Stimulated activated CD4-positive, alpha-beta T cell treated with anti-CD3 and anti-CD28 coated beads, Interleukin-4, amount 100 ng/mL, for 24 hours (primary cell): ENCODE data around the gene PRDM13.
A peak's percentile ranks its signal among the peaks of the same experiment; 100 is the strongest.
"Not testable (repeated sequence)": the region's sequence is repeated elsewhere in the genome, so short reads cannot be mapped to it uniquely, and the experiment has no call there.

Experiments used
- DNase-seq: peaks from one replicate; pipeline ENCODE4 v3.0.0-alpha.2; 2020

The PRDM13 gene

DNA sequence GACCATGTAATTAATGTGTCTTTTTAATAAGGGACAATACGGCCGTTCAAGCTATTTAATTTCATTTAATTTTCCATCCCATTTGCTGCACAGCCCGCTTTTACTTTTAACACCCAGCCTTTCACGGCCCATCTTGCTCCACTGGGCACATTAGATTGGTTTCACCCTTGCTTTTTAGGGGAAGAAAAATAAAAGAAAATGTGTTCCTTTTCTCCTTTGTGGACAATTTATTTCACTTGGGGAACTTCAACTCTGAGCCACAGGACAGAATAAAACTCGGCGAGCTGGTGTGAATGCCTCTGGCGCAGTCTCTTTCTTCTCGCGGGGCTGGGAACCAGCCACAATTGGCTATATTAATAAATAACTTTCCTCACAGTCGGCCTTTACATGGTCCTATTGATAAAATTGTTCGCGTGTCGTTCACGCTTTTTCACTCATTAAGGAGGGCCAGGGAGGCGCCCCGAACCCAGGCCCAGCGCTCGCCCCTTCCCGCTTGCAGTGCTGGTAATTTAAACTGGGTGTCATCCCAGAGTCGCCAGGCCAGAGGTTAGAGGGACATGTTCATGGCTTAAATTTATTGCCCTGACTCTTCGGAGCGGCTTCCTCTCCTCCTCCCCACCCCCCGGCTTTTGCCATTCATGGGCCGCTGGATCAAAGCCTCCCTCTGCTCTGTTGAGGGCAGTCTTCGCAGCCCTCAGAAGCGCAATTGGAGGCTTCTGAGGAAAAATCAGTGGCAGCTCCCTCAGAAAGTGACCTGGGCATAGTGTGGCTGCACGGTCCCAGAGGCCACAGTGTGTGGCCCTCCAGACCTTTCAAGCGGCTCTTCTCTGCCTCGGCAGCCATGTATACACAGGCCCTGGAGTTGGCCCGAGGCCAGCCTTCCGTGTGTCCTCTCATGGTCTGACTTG is 2.2 kb upstream of the PRDM13 start:
- no peak for DNase-seq

DNA sequence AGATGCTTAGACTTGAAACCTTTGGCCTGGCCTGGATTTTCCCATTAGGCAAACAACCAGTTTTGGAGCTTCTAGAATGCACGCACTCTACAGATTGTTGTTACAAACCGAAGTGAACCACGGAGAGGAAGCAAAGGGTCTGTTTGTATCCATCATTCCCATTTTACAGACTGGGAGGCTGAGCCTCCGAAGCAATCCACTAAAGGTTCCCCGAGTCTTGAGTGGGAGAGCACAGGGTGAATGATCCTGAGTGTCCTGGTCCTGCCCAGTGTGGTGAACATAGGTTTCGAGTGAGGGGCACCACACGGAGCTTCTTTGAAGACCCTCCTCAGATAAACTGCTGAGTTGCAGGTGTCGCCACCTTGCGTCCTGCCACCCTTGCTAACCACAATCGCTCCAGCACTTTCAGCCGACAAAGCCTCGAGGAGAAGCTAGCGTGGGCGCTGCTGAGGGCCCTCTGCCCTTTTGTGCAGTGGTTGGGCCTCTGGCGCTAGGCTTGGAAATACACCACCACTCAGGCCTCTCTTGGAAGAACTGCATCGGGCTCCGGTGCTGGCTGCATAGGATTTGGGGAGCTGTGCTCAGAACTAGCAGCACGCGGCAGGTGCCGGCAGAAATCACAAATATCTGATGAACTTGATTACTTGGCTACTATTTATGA is 1.4 kb upstream of the PRDM13 start:
- DNase-seq = no peak

DNA sequence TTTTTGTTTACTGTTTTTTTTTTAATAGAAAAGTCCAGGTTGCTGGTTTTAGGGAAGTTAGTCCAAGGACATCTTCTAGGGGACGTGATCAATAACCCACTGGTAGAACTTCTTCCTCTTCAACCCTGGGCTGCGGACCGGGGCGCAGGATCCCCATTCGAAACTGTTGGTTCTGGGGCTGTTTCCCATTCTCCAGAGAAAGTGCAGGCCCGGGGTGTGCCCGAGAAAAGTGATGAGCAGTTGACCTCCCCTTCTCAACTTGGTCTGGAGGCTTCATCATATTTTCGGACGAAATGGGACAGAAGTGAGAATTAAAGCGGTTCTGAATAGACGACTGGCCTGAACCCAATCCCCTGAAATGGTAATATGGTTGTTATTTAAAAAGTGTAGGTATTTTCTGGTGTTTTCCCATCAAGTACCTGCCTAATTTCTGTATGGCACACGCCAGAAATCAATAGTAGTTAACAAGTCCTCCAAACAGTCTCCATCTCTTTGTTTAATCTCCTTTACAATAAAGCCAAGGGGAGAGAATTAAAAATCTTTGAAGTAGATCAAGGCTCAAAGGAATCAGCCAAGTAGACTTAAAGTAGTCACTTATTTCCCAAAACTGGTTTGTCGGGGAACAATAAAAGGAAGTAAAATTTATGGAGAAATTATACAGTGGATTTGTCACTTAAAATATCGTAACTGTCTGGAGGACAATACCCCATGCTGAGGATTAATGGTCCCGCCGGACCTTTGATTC is 550 bp upstream of the PRDM13 start:
- DNase-seq = no peak

DNA sequence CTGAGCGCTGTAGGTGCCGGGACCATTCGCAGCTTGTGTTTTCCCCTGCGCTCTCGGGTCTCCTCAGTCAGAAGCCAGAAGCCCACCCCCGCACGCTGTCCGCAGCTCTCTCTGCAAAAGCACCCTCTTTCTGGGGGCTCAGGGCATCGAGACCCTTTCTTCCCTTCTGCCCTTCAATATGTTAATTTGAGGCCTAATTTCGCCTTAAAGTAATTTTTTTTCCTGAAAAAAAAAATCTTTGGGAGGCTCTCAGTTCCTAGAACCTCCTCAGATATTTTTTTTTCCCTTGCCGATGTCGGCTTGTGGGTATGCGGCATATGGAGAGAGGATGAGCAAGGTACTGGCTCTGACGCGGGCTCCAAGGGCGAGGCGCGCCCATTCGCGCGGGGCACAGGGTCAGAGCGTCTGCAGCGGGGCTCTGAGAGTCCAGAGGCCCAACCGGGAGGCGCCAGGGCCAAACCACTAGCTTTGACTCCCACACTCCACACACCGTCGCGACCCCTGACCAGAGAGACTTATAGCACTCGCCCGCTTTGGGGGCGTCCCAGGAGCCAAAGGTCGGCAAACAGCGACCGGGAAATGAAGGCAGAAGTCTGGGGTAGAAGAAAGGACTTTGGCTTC is 893 bp downstream of the PRDM13 start:
- no peak for DNase-seq

DNA sequence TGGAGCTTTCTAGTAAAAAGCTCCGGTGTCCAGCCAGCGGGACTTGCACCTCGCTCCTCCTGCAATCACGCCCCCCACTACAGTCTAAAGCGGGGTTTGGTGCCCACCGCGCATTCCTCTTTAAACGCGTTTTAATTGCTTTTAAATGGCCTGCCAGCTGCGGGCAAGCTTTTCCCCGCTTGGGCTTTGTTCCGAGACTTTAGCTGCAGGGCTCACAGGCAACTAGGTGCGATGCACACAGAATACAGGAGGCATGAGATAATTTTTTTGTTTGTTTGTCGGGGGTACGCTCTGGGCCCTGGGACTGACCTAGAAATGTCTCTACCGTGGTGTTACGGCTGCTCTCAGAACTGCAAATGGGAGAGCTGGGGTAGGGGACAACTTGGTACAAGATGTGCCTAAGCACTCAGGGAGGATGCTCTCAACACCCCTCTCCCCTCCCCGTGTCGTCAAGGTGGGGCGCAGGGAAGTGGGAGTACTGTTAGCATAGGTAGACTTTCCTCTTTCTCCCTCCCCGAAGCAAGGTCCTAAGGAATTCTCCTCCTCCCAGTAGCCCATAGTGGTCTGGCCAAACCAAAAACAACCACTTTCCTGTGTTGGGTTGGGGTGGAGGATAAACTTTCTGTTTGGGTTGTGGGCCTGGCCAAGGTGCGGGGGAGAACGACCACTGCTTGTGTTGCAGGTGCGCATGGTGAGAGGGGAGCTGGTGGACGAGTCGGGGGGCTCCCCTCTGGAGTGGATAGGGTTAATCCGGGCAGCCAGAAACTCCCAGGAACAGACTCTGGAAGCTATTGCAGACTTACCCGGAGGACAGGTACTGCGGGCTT is 1.6 kb downstream of the PRDM13 start:
- DNase-seq = no peak

DNA sequence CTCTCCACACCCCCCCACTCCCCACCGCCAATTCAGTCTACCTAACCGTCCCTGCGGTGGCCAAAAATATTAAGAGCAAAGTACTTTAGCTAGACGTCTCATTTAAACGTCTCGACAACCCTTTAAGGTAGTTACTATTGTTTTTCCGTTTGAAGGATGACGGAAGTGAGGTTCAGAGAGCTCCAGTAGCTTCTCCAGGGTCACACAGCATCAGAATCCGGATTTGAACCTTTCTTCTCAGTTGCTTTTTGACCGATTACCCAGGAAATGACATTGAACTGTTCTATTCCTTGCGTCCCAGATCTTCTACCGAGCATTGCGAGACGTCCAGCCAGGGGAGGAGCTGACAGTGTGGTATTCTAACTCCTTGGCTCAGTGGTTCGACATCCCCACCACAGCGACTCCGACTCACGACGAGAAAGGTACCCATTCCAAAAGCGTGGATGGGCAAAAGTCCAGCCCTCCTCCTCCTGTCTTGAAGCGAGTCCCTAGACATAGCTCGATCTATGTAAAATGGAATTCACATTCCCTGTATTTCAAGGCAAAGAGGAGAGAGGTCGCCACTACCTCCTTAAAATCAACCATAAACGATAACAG is 2.4 kb downstream of the PRDM13 start:
- no peak for DNase-seq

DNA sequence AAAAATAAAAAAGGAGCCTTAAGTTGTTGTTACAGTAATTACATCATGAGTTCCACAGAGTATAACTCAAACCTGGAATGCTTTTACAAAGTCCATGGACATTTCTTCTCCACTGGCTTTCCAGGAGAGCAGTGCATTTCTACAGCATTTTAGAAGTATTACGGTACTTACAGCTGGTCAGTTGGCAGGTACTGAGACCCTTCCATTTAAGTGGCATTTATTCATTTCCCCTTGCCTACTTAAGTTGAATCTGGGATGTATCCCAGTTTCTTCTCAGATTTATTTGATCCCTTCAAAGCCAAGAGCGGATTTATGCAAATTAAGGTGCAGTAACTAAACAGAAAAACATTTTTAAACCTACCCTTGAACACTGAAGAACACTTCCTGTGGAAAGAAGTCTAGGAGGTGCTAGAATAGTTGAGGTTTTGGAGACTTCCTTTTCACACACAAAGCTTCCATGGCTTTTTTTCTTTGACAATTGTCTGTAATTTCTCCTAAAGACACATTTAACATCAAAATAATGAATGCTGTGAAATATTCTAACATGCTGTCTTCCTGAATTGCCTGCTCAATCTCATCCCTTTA is 3.4 kb downstream of the PRDM13 start:
- DNase-seq = no peak

DNA sequence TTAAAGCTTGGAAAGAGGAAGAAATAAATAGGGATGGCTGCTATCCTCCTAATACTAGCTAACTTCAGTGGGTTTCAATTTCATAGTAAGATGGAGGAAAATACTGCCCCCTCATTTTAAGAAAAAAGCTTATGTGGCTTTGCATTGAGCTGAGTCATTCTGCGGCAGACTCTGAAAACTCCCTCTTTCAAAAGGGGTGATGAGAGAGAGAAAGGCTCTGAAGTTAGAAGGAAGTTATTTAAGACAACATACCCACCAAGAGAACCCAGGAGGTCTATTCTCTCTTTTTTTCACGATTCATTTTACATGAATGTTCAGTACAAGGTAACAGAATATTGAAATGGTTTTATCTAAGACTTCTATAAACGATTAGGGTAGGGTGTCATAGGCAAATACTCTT is 4.5 kb downstream of the PRDM13 start:
- DNase-seq = no peak

DNA sequence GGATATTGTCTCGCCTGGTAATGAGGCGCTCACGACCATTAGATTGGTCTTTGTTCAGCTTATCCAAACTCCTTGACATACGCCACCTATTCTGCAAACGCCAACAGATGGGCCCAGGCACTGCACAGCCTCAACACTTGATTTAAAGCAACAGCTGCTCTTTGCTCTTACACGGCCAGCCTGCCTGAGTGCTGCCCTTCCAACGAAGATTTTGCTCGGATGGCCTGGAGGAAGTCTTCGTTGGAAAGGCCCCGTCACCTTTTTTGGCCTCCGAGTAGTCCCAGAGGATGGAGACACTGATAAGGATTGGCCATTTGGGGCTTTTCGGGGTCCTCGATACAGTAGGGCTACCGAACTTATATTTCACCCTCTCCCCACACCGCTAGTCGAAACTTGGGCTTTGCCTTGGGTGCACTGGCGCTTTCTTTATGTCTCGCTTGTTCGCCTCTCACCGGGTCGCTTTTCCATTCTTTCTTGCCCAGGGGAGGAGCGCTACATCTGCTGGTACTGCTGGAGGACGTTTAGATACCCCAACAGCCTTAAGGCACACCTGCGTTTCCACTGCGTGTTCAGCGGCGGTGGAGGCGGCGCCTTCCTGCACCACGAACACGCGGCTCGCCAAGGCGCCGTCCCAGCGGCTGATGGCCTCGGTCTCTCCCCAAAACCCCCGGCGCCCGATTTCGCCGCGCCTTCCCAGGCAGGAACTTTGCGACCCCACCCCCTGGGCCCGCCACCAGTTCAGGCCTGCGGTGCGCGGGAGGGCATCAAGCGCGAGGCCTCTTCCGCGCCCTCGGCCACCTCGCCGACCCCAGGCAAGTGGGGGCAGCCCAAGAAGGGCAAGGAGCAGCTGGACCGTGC is 6.1 kb downstream of the PRDM13 start:
- no peak for DNase-seq

DNA sequence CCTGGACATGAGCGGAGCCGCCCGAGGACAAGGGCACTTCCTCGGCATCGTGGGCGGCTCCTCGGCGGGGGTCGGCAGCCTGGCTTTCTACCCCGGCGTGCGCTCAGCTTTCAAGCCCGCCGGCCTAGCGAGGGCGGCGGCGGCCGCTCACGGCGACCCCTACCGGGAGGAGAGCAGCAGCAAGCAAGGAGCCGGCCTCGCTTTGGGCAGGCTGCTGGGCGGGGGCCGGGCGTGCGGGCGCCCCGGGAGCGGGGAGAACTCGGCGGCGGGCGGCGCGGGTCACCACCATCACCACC is 6.7 kb downstream of the PRDM13 start:
- peak; percentile 31 for DNase-seq

DNA sequence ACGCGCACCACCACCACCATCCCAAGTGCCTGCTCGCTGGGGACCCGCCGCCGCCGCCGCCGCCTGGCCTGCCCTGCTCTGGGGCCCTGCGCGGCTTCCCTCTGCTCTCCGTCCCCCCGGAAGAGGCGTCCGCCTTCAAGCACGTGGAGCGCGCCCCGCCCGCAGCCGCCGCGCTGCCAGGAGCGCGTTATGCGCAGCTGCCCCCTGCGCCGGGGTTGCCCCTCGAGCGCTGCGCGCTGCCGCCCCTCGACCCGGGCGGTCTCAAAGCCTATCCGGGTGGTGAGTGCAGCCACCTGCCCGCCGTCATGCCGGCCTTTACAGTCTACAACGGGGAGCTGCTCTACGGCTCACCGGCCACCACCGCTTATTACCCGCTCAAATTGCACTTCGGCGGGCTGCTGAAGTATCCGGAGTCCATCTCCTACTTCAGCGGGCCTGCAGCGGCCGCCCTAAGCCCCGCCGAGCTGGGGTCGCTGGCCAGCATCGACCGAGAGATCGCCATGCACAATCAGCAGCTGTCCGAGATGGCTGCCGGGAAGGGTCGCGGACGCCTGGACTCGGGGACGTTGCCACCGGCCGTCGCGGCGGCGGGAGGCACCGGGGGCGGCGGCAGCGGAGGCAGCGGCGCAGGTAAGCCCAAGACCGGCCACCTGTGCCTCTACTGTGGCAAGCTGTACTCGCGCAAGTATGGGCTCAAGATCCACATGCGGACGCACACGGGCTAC is 7.2 kb downstream of the PRDM13 start:
- DNase-seq = no peak

DNA sequence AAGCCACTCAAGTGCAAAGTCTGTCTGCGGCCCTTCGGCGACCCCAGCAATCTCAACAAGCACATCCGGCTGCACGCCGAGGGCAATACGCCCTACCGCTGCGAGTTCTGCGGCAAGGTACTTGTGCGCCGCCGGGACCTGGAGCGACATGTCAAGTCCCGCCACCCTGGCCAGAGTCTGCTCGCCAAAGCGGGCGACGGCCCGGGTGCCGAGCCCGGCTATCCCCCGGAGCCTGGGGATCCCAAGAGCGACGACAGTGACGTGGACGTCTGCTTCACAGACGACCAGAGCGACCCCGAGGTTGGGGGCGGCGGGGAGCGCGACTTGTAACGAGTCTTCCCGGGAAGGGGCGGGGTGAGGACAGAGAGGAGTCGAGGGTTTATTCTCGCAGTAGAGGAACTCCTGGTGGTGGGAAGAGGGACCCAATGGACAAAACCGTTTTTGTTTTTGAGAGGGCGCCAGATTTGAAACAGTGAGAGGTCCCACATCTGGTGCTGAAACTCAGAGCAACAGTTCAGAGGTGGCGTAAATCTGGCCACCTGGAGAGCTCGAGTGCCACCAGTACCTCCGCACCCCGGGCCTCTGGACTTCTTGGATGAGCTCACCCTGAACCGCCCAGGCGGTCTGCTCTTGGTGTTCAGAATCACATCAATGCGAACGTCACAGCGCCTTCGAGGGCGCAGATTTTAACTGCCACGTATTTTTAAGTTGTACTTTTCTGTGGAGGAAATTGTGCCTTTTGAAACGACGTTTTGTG is 8.0 kb downstream of the PRDM13 start:
- no peak for DNase-seq

DNA sequence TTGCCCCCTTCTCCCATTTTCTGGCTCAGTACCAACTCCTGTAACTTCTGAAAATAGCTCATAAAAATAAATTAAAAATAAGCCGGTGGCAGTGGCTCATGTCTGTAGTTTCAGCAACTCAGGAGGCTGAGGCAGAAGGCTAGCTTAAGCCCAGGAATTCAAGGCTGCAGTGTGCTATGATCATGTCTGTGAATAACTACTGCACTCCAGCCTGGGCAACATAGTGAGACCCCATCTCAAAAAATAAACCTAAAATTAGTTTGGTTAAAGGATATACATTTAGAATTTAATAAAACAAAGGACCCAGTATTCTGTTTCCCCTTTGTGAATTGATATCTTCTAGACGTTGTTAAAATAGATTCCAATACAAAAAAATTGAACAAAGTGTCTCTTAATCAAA is 10.5 kb downstream of the PRDM13 start:
- no peak for DNase-seq

DNA sequence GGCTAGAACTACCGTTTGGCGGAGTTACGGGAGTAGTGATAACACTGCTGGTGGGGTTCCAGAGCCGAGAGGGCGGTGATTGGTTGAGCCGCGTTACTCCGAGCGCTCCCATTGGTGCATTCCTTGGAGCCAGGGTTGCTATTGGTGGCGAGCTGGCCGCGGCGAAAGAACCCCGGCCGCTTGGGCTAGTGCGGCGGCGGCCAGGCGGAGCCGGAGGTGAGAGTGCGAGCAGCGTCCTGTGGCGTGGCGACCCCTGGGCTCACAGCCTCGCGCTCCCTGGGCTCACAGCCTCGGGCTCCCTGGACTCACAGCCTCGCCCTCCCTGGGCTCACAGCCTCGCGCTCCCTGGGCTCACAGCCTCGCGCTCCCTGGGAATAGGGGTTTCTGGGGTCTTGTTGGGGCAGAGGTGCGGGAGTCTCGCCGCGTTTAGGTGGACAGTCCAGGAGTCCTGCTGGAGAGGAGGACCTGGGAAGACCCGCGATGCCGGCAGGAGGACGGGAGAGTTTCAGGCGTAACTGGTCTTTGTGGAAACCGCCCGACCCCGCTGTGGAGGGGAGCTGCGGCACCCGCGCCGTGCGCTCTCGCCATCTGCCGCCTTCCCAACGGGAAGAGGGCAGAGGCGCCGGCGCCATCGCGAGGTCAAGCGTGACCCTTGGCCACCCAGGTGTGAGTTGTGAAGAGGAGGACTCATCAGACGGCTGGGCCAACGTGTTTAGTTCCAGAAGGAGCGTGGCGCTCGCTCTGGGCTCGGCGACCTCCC is 12.2 kb downstream of the PRDM13 start:
- DNase-seq = no peak

DNA sequence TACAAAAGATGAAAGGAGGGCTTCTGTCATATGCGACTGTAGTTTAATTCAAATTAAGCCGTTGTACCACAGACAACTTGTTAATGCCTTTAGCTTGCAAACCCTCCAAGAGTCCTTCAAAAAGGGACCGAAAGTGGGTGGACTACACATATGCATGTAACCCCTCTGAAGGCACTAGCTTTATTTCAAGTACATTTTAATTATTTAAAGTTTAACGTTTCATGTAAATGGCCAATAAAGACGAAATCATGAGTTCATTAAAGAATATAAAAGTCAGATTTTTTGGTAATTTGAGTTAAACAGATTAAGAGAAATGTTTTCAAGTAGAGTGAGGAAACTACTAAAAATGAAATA is 12.8 kb downstream of the PRDM13 start:
- no peak for DNase-seq

DNA sequence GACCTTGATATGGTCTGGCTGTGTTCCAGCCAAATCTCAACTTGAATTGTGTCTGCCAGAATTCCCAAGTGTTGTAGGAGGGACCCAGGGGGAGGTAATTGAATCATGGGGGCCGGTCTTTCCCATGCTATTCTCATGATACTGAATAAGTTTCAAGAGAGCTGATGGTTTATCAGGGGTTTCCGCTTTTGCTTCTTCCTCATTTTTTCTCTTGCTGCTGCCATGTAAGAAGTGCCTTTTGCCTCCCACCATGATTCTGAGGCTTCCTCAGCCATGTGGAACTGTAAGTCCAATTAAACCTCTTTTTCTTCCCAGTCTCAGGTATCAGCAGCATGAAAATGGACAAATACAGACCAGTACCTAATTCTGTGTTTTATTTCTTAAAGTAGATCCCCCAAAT is 15.4 kb downstream of the PRDM13 start:
- DNase-seq = not testable (repeated sequence)

DNA sequence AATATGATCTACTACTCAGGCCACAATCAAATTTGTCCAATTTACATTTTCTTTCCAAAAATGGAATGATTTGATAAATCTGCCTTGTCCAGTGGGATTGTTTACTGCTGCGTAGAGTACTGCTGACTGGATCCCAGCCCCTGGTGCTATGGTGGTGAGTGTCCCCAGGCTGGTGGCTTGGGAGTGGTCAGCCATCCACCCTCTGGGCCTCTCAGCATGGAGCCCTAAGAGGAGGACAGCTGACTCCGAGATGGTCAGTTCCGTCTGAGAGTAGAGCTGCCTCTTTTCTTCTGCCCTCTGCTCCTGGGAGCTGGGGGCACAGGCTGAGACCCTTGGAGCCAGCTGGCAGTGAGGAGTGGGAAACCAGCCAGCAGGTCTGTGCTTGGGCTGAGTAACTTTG is 22.7 kb downstream of the PRDM13 start:
- no peak for DNase-seq

DNA sequence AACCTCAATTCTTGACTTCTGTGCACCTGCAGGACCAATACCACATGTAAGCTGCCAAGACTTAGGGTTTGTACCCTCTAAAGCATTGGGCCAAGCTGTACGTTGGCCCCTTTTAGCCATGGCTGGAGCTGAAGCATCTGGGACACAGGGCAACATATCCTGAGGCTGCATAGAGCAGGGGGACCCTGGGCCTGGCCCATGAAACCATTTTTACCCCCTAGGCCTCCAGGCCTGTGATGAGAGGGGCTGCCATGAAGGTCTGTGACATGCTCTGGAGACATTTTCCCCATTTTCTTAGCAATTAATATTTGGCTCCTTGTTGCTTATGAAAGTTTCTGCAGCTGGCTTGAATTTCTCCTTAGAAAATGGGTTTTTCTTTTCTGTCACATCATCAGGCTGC is 31.0 kb downstream of the PRDM13 start:
- no peak for DNase-seq

DNA sequence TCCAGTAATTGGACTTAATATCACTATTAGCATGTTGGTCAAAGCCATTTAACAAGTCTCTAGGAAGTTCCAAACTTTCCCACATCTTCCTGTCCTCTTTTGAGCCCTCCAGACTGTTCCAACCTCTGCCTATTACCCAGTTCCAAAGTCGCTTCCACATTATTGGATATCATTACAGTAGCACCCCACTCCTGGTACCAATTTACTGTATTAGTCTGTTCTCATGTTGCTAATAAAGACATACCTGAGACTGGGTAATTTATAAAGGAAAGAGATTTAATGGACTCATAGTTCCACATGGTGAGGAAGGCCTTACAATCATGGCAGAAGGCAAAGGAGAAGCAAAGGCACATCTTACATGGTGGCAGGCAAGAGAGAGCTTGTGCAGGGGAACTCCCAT is 31.7 kb downstream of the PRDM13 start:
- DNase-seq = not testable (repeated sequence)
